Fibroblast of pulmonary artery (primary cell): ENCODE results near the gene COL6A3.

Experiments used
- DNase-seq: peaks from one replicate; pipeline ENCODE4 v3.0.0-alpha.2; 2010; ENCODE audit warnings: low read depth
- H3K4me3 ChIP-seq: replicated peaks from 2 replicates; pipeline ENCODE4 v1.5.1; 2011; ENCODE audit warnings: low read depth, mild to moderate bottlenecking, control low read depth, low read length, moderate library complexity
- CTCF ChIP-seq: IDR thresholded peaks from 2 replicates; pipeline ENCODE4 v1.5.1; 2011; ENCODE audit warnings: mild to moderate bottlenecking, control low read depth, low read length, inconsistent platforms; ENCODE audit errors: missing control alignments

COL6A3 gene

GRCh38 chr2:237403024-237403882, 10.7 kb downstream of the COL6A3 start:
- no peak overlapping the region for H3K4me3 ChIP-seq
- no peak for TF ChIP-seq CTCF
- peak; percentile 72 for DNase-seq

DNA sequence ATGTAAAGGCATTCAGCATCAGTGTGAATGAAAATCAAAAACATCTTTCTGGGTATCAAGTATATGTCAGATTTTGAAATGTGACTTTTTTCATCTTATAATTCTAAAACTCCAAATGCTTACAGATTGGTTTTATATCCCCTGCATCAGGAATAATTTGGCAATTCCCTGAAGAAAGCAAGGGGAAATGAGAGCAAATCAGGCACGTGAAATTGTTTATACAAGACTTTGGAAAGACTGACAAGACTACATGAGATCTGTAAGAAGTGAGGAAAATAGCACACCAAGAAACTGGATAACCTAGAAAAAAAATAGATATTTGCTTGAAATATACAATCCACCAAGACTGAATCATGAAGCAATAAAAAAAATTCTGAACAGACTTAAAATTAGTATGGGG, 13.8 kb downstream of the COL6A3 start:
- DNase-seq = no peak
- no peak for TF ChIP-seq CTCF
- no peak overlapping the region for H3K4me3 ChIP-seq

- H3K4me3 ChIP-seq = no peak overlapping the region
- no peak for DNase-seq
- TF ChIP-seq CTCF = no peak
Measured at GRCh38 chr2:237397072-237397471, 16.9 kb downstream of the COL6A3 start.

DNA sequence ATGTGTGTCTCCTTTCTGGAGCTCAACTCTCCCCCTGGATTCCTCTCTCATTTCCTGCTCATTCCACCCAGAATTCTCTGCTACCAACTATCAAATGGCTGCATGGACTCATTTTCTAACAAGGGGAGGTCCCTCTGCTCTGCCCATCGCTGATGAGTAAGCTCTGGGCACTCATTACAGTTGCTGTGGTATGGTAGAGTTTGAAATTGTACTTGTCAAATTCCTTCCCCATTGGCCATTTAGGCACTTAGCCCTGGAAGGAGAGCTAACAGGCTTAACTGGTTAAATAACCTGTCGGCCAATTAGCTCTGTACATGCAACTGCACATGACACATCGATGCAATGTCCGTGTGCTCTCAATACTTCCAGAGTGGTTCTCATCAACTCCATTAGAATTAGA, 20.4 kb downstream of the COL6A3 start:
- no peak for DNase-seq
- H3K4me3 ChIP-seq = no peak overlapping the region
- TF ChIP-seq CTCF = no peak

- no peak overlapping the region for H3K4me3 ChIP-seq
- TF ChIP-seq CTCF = no peak
- DNase-seq = no peak
Measured at GRCh38 chr2:237392186-237392585, 21.8 kb downstream of the COL6A3 start.

GRCh38 chr2:237391140-237391539, 22.8 kb downstream of the COL6A3 start:
- TF ChIP-seq CTCF = no peak
- peak; percentile 39 for DNase-seq
- H3K4me3 ChIP-seq = no peak overlapping the region

DNA sequence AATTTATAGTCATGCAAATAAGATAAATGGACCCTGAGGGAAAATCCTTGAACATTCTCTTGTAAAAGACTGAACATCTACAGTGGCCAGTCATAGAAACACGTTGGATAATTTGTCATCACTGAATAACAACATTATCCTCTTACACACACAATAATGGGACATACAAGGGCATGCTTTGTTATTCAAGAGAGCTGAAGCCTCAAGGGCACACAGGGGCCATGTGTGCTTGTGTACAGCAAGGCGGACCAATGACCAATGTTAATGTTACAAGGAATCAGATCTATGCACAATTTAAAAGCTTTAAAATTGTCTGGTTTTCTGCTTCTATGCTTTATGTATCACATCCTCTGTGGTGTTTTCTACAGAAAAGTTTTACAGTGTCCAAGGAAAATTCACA, 23.7 kb downstream of the COL6A3 start:
- TF ChIP-seq CTCF = no peak
- DNase-seq = no peak
- H3K4me3 ChIP-seq = no peak overlapping the region
